ENCODE measurements around the gene USP44. TPM values are rescaled to one million over a fixed set of nuclear protein-coding genes. Genes with fewer than 3 reads are reported as not detected.
"Not testable (repeated sequence)": the region's sequence is repeated elsewhere in the genome, so short reads cannot be mapped to it uniquely, and the experiment has no call there.

Gene USP44
- total RNA-seq, 1 donor from 2014 or later = 8.0 TPM

- intact Hi-C loops (cut with DNase I) = no loop called here
- ATAC-seq (no peak), DNase-seq (ENCODE audit: low spot score) (no peak)
These were observed 34.0 kb downstream of the USP44 start for GRCh38 chr12:95517246-95517645.

- DNase-seq (ENCODE audit: low spot score) (no peak), ATAC-seq (no peak)
- intact Hi-C loops (cut with DNase I) = no loop called here
These were observed 34.5 kb downstream of the USP44 start for GRCh38 chr12:95516757-95517156.

- intact Hi-C loops (cut with DNase I) = no loop called here
- no peak for ATAC-seq
These were observed 36.1 kb downstream of the USP44 start for GRCh38 chr12:95515197-95515596.

GRCh38 chr12:95513599-95513998 lies 37.7 kb downstream of the USP44 start:
- no peak for ATAC-seq
- intact Hi-C loops (cut with DNase I) = no loop called here
- no peak for DNase-seq (ENCODE audit: low spot score)

More at GRCh38 chr12:95515197-95515596, 36.1 kb downstream of the USP44 start:
- no peak for DNase-seq (ENCODE audit: low spot score)

GRCh38 chr12:95511977-95512376 lies 39.3 kb downstream of the USP44 start:
- no peak for ATAC-seq
- DNase-seq (ENCODE audit: low spot score) = no peak
- intact Hi-C loops (cut with DNase I) = no loop called here

- intact Hi-C loops (cut with DNase I) = no loop called here
- no peak for DNase-seq (ENCODE audit: low spot score)
- no peak for ATAC-seq
These were observed 42.0 kb downstream of the USP44 start for GRCh38 chr12:95509300-95509699.

- intact Hi-C loops (cut with DNase I) = no loop called here
- ATAC-seq (no peak), DNase-seq (ENCODE audit: low spot score) (no peak)
These were observed 44.4 kb downstream of the USP44 start for GRCh38 chr12:95506707-95507523.

- DNase-seq (ENCODE audit: low spot score) (no peak), ATAC-seq (no peak)
- intact Hi-C loops (cut with DNase I) = no loop called here
These were observed 46.2 kb downstream of the USP44 start for GRCh38 chr12:95505039-95505438.

- intact Hi-C loops (cut with DNase I) = no loop called here
- DNase-seq (ENCODE audit: low spot score) = no peak
- ATAC-seq = no peak
These were observed 47.1 kb downstream of the USP44 start for GRCh38 chr12:95504140-95504539.

- intact Hi-C loops (cut with DNase I) = no loop called here
- no peak for DNase-seq (ENCODE audit: low spot score)
- no peak for ATAC-seq
These were observed 51.5 kb downstream of the USP44 start for GRCh38 chr12:95499772-95500171.

- intact Hi-C loops (cut with DNase I) = no loop called here
- DNase-seq (ENCODE audit: low spot score) = no peak
- no peak for ATAC-seq
These were observed 52.3 kb downstream of the USP44 start for GRCh38 chr12:95498968-95499367.

- no peak for ATAC-seq
- intact Hi-C loops (cut with DNase I) = no loop called here
- DNase-seq (ENCODE audit: low spot score) = no peak
These were observed 54.2 kb downstream of the USP44 start for GRCh38 chr12:95497031-95497430.

GRCh38 chr12:95495433-95495832 lies 55.8 kb downstream of the USP44 start:
- ATAC-seq = no peak
- intact Hi-C loops (cut with DNase I) = no loop called here
- DNase-seq (ENCODE audit: low spot score) = no peak

- DNase-seq (ENCODE audit: low spot score) (no peak), ATAC-seq (no peak)
- intact Hi-C loops (cut with DNase I) = no loop called here
These were observed 56.4 kb downstream of the USP44 start for GRCh38 chr12:95494888-95495287.

- no peak for ATAC-seq
- no peak for DNase-seq (ENCODE audit: low spot score)
- intact Hi-C loops (cut with DNase I) = no loop called here
These were observed 58.8 kb downstream of the USP44 start for GRCh38 chr12:95492462-95492861.

- intact Hi-C loops (cut with DNase I) = no loop called here
- peak; percentile 87 for ATAC-seq
These were observed 64.3 kb downstream of the USP44 start for GRCh38 chr12:95487024-95487423.

GRCh38 chr12:95484524-95484923 lies 66.8 kb downstream of the USP44 start:
- intact Hi-C loops (cut with DNase I) = no loop called here
- DNase-seq (ENCODE audit: low spot score) (no peak), ATAC-seq (peak; percentile 30)

More at GRCh38 chr12:95487024-95487423, 64.3 kb downstream of the USP44 start:
- DNase-seq (ENCODE audit: low spot score) = no peak

- ATAC-seq; intact Hi-C loops (cut with DNase I): not testable (repeated sequence)
These were observed 68.7 kb downstream of the USP44 start for GRCh38 chr12:95482564-95482963.

GRCh38 chr12:95481888-95482287 lies 69.4 kb downstream of the USP44 start:
- intact Hi-C loops (cut with DNase I) = no loop called here
- ATAC-seq (no peak), DNase-seq (ENCODE audit: low spot score) (no peak)

More at GRCh38 chr12:95482564-95482963, 68.7 kb downstream of the USP44 start:
- not testable (repeated sequence) for DNase-seq (ENCODE audit: low spot score)

GRCh38 chr12:95481072-95481471 lies 70.2 kb downstream of the USP44 start:
- ATAC-seq (no peak), DNase-seq (ENCODE audit: low spot score) (no peak)
- intact Hi-C loops (cut with DNase I) = no loop called here

GRCh38 chr12:95480230-95480629 lies 71.0 kb downstream of the USP44 start:
- intact Hi-C loops (cut with DNase I) = no loop called here
- ATAC-seq (no peak), DNase-seq (ENCODE audit: low spot score) (no peak)

Data from sciatic nerve (tissue), 2 donors.